Measurements from ENCODE around the gene CDR2L. TPM values are rescaled to one million over a fixed set of nuclear protein-coding genes. Genes with fewer than 3 reads are reported as not detected.
"Not testable (repeated sequence)": the region's sequence is repeated elsewhere in the genome, so short reads cannot be mapped to it uniquely, and the experiment has no call there.

Gene CDR2L
- total RNA-seq, 2 experiments from 2014 or later, result 0.08 TPM; not detected in 1

GRCh38 chr17:75044716-75045115 lies 57.3 kb downstream of the CDR2L start:
- ATAC-seq (ENCODE audit: poor library complexity) (no peak), DNase-seq (no peak)
- Histone ChIP-seq H3K36me3 (ENCODE audit: insufficient read depth, low read length) (peaks cover 29% of the 10 kb centered on the region), H3K27ac (ENCODE audit: low read depth in 1 of 2, low read length in 2 of 2) (no peak overlapping the region), H3K27me3 (ENCODE audit: control insufficient read depth in 1 of 2, insufficient read depth in 2 of 2, low read length in 2 of 2) (no peaks in the 10 kb centered on the region), H3K4me3 (ENCODE audit: low read length) (no peak overlapping the region), H3K9me3 (ENCODE audit: control insufficient read depth in 1 of 2, insufficient read depth in 1 of 2, low read length in 2 of 2) (no peaks in the 10 kb centered on the region), H3K4me1 (ENCODE audit: insufficient read depth, low read length) (peaks cover 20% of the 10 kb centered on the region)
- no peaks in the 10 kb centered on the region for H3K9me3 Mint-ChIP-seq
- H3K4me3 Mint-ChIP-seq, result peak overlapping the region; percentile 66
- ChIA-PET CTCF (no interaction called here), POLR2A (no interaction called here)
- H3K4me1 Mint-ChIP-seq (ENCODE audit: low read depth), result peaks cover 47% of the 10 kb centered on the region
- no peak for TF ChIP-seq CTCF (IDR thresholded peaks at IDR 0.05)
- H3K36me3 Mint-ChIP-seq (ENCODE audit: low read depth), result peaks cover 58% of the 10 kb centered on the region
- H3K27ac Mint-ChIP-seq, result peak overlapping the region; percentile 42
- no peaks in the 10 kb centered on the region for H3K27me3 Mint-ChIP-seq
- intact Hi-C loops (cut with DNase I, micrococcal nuclease), result loop anchor here (5.0 kb wide), 3 partner anchors 62 to 138 kb away; partner anchors contain the start of gene SUMO2 (in 1 of the 2)

GRCh38 chr17:75045946-75046406 lies 58.5 kb downstream of the CDR2L start:
- H3K27me3 Mint-ChIP-seq; ATAC-seq (ENCODE audit: poor library complexity); H3K9me3 Mint-ChIP-seq; DNase-seq; H3K9me3 ChIP-seq (ENCODE audit: control insufficient read depth in 1 of 2, insufficient read depth in 1 of 2, low read length in 2 of 2); H3K27me3 ChIP-seq (ENCODE audit: control insufficient read depth in 1 of 2, insufficient read depth in 2 of 2, low read length in 2 of 2): not testable (repeated sequence)
- Histone ChIP-seq H3K4me3 (ENCODE audit: low read length) (peak overlapping the region; percentile 80), H3K36me3 (ENCODE audit: insufficient read depth, low read length) (peaks cover 26% of the 10 kb centered on the region), H3K4me1 (ENCODE audit: insufficient read depth, low read length) (peaks cover 20% of the 10 kb centered on the region), H3K27ac (ENCODE audit: low read depth in 1 of 2, low read length in 2 of 2) (peak overlapping the region; percentile 82 to 84)
- peak overlapping the region; percentile 100 for H3K4me3 Mint-ChIP-seq
- H3K36me3 Mint-ChIP-seq (ENCODE audit: low read depth), result peaks cover 49% of the 10 kb centered on the region
- ChIA-PET CTCF (interaction anchor here (0.9 to 4.2 kb wide), 3 partner anchors 11 to 34 kb away, joined by 3 to 21 read pairs (median 4); partner anchors contain the start of gene MRPL58), POLR2A (interaction anchor here (0.6 to 3.8 kb wide), 12 partner anchors 10 to 137 kb away, joined by 3 to 71 read pairs (median 8); partner anchors contain the start of genes CDR2L, MRPL58, SLC16A5 and SUMO2)
- H3K4me1 Mint-ChIP-seq (ENCODE audit: low read depth), result peaks cover 49% of the 10 kb centered on the region
- intact Hi-C loops (cut with DNase I, micrococcal nuclease), result loop anchor here (1.0 to 5.0 kb wide), 5 partner anchors 10 to 136 kb away; partner anchors contain the start of genes MRPL58 (in 1 of the 2) and SUMO2 (in 1 of the 2)
- H3K27ac Mint-ChIP-seq, result peak overlapping the region; percentile 100

- Mint-ChIP-seq H3K4me1 (ENCODE audit: low read depth) (peaks cover 51% of the 10 kb centered on the region), H3K9me3 (no peaks in the 10 kb centered on the region), H3K27ac (peak within 1 kb of the TSS; percentile 100), H3K27me3 (no peaks in the 10 kb centered on the region), H3K4me3 (peak within 1 kb of the TSS; percentile 100), H3K36me3 (ENCODE audit: low read depth) (peaks cover 46% of the 10 kb centered on the region)
- POLR2A ChIA-PET, result interaction anchor here (0.6 to 3.8 kb wide), 17 partner anchors 9 to 159 kb away, joined by 3 to 71 read pairs (median 5); partner anchors contain the start of genes ARMC7, CDR2L, MRPL58 and NUP85
- DNase-seq (peak; percentile 83 to 97 (median 92)), ATAC-seq (ENCODE audit: poor library complexity) (peak; percentile 92)
- no peak for TF ChIP-seq CTCF (IDR thresholded peaks at IDR 0.05)
- peak within 1 kb of the TSS; percentile 82 to 84 for H3K27ac ChIP-seq (ENCODE audit: low read depth in 1 of 2, low read length in 2 of 2)
- peak within 1 kb of the TSS; percentile 84 for H3K4me3 ChIP-seq (ENCODE audit: low read length)
- no peaks in the 10 kb centered on the region for H3K9me3 ChIP-seq (ENCODE audit: control insufficient read depth in 1 of 2, insufficient read depth in 1 of 2, low read length in 2 of 2)
- H3K4me1 ChIP-seq (ENCODE audit: insufficient read depth, low read length), result peaks cover 20% of the 10 kb centered on the region
- CTCF ChIA-PET, result interaction anchor here (0.7 to 4.2 kb wide), 6 partner anchors 8 to 85 kb away, joined by 3 to 21 read pairs (median 4); partner anchors contain the start of gene MRPL58
- H3K27me3 ChIP-seq (ENCODE audit: control insufficient read depth in 1 of 2, insufficient read depth in 2 of 2, low read length in 2 of 2), result no peaks in the 10 kb centered on the region
- H3K36me3 ChIP-seq (ENCODE audit: insufficient read depth, low read length), result peaks cover 20% of the 10 kb centered on the region
- intact Hi-C loops (cut with DNase I, micrococcal nuclease), result loop anchor here (1.0 to 5.0 kb wide), 6 partner anchors 9 to 136 kb away; partner anchors contain the start of genes MRPL58 (in 1 of the 2) and SUMO2 (in 1 of the 2)
Measured at GRCh38 chr17:75046407-75047289, 59.2 kb downstream of the CDR2L start, which contains the start of the genes ATP5PD and KCTD2. ATP5PD (minus strand) TSS chr17:75046969; CDS start chr17:75042650, 4,319 bp downstream. KCTD2 (plus strand) TSS chr17:75047225; CDS start chr17:75047251, 26 bp downstream.
